Iris pigment epithelial cell (primary cell): ENCODE data around the gene XG.
"Not testable (repeated sequence)": the region's sequence is repeated elsewhere in the genome, so short reads cannot be mapped to it uniquely, and the experiment has no call there.

Experiments
- DNase-seq: peaks from one replicate; pipeline ENCODE4 v3.0.0-alpha.2; 2011; ENCODE audit warnings: low read depth

XG gene

DNA sequence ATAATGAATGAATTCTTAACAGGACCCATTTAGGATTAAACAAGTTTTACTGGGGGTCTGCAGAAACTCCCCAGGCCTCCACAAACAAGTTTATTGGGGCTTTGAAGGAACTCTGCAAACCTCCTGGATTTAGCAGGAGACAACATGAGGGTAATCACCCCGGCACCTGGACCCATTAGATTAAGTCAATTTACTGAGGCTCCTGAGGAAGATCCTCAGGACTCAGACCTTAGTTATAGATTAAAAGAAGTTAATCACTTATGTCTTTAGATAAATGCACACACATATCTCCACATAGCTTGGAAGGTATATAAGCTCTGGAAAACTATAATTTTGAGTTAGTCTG is 29.4 kb downstream of the XG start:
- no peak for DNase-seq

DNA sequence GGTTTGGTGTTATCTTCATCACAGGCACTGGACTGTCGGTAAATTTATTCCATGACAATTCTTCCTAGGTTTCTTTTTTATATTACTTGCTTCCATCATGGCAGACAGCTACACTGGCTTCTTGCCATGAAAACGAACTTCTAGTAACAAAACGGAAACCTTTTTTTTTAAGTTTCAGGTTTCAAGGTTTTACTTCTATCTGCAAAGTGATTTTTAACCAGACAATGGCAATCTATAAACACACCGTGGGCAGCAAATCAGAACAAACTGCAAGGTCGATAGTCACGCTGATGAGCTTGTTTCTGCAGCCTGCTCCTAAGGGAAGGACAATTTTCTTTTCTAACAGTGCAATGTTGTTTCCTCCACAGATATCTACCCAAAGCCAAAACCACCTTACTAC is 29.9 kb downstream of the XG start:
- peak; percentile 30 for DNase-seq

DNA sequence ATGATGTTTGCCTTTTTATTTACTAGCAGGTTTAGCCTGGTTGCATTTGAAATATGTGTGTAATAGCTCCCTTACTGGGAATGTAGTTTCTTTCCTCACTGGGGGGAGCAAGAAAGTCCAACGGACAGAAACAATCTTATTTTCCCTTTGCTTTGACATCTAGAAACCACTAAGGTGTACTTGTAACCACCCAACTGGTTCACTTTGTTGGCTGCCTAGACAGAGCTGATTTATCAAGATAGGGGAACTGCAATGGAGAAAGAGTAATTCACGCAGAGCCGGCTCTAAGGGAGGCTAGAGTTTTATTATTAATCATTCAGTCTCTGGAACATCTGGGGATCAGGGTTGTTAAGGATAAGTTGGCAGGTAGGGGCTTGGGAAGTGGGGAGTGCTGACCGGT is 30.3 kb downstream of the XG start:
- DNase-seq = no peak

GRCh38 chrX:2782778-2783177 is 30.9 kb downstream of the XG start:
- DNase-seq = no peak

DNA sequence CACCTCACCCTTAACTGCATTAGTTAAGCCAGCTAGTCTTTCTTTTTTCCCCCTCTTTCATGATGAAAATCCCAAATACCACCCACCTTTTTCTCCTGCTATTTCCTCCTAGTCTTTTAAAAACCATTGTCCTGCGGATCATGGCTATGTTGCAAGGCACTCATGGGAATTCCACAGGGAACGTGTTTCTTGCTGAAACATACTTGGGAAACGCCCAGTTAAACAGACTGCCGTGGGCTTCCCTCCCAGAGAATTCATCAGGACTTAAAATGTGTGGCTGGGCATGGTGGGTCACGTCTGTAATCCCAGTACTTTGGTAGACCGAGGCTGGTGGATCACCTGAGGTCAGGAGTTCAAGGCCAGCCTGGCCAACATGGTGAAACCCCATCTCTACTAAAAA is 32.2 kb downstream of the XG start:
- DNase-seq = no peak

DNA sequence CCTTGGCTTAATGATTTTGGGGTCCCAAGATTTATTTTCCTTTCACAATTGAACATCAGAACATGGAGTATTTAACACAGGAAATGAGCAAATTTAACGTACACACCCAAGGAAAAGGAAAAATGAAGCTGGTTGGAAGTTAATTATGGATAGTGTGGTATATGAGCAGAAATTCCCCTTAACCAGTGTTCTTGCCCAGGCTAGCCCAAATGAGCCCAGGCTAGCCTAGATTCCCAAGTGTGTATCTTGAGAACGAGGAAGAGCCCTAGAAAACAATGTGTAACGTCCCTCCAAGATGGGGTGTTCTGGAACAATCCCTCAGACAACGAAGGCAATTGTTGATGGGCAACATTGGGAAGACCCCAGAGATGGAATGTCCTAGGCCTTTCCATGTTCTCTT is 33.7 kb downstream of the XG start:
- DNase-seq = no peak

- no peak for DNase-seq
These were observed 37.1 kb downstream of the XG start for GRCh38 chrX:2788980-2789379.

GRCh38 chrX:2789569-2789968 is 37.7 kb downstream of the XG start:
- no peak for DNase-seq

- no peak for DNase-seq
These were observed 41.9 kb downstream of the XG start for GRCh38 chrX:2793752-2794151.

DNA sequence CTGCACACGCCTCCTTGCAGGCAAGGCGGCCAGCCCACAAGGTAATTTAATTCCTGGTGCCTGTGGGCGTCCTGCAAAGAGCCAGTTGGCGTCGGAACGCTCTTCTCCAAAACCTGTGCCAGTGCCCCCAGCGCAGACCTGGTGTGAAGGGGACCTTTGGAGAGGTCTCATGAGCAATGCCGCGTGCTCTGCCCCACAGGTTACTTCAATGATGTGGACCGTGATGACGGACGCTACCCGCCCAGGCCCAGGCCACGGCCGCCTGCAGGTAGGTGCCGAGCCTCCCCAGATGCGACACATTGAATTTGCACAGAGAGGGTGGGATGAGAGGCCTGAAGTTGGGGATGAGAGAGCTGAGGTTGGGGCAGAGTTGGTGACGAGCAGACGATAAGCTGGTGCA is 42.5 kb downstream of the XG start:
- DNase-seq = no peak

GRCh38 chrX:2796808-2797207 is 45.0 kb downstream of the XG start:
- not testable (repeated sequence) for DNase-seq

DNA sequence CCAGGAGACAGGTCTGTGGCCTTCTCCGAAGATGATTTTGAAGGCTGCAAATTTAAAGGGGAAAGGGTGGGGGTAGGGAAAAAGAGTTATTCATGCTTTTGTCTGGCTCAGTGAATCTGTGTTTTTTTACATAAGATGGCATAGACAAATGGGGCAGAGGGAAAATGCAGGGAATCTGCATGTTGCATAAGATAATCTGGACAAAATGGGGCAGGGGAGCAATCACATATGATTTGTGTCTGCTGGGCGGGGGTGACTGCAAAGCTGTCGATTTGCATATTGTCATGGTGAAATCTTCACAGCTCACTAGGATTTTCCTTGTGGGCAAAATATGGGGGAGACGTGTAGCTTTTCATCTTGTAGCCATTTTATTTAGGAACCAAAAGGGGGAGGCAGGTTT is 47.5 kb downstream of the XG start:
- no peak for DNase-seq

DNA sequence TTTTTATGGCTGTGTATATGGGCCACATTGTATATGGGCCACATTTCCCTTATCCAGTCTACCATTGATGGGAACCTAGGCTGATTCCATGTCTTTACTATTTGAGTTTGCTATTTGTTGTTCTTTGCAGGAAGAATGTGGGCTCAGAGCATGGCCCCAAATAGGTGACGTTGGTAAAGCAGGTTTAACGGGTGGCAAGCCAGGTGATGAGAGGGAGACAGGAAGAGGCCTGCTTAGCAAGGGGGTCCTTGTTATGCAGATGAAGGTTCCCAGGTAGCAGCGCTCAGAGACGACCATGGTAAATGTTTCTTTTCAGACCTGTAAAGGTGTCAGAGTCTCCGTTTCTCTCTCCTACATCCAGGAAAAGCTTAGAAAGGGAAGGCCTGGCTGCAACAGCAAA is 48.1 kb downstream of the XG start:
- DNase-seq = not testable (repeated sequence)

- no peak for DNase-seq
These were observed 49.4 kb downstream of the XG start for GRCh38 chrX:2801223-2801622.

- peak; percentile 70 for DNase-seq
These were observed 50.7 kb downstream of the XG start for GRCh38 chrX:2802376-2803090.

DNA sequence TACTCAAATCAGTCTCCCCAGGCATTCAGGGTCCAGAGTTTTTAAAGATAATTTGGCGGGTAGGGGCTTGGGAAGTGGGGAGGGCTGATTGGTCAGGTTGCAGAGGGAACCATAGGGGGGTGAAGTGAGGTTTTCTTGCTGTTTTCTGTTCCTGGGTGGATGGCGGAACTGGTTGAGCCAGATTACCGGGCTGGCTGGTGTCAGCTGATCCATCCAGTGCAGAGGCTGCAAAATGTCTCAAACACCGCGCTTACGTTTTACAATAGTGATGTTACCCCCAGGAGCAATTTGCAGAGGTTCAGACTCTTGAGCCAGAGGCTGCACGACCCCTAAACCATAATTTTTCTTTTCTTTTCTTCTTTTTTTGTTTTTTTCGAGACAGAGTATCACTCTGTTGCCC is 51.6 kb downstream of the XG start:
- DNase-seq = not testable (repeated sequence)

GRCh38 chrX:2804106-2804843 is 52.4 kb downstream of the XG start:
- not testable (repeated sequence) for DNase-seq

- peak; percentile 51 for DNase-seq
These were observed 53.0 kb downstream of the XG start for GRCh38 chrX:2804858-2805257.

- no peak for DNase-seq
These were observed 59.4 kb downstream of the XG start for GRCh38 chrX:2811271-2811670.

GRCh38 chrX:2812161-2812907 is 60.5 kb downstream of the XG start:
- peak; percentile 26 for DNase-seq

DNA sequence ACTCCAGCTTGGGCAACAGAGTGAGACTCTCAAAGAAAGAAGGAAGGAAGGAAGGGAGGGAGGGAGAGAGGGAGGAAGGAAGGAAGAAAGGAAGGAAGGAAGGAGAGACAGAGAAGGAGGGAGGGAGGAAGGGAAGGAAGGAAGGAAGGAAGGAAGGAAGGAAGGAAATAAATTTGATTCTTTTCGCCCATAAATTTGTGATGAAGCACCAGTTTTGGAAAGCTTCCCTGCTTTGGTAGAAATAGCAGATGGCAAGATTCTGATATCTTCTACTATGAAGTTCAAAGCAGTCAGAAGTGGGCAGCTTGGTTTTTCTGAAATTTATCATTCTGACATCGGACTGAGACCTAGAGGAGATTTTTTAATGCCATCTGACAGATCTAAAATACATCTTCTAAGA is 65.2 kb downstream of the XG start:
- DNase-seq = no peak

- peak; percentile 32 for DNase-seq
These were observed 67.7 kb downstream of the XG start for GRCh38 chrX:2819345-2820135.
